NCI-H510A (cell line): ENCODE data around the gene DMBT1.
"Not testable (repeated sequence)": the region's sequence is repeated elsewhere in the genome, so short reads cannot be mapped to it uniquely, and the experiment has no call there.

Experiments used
- DNase-seq: peaks from one replicate; lab custom pipeline; 2025; lab: John Stamatoyannopoulos, UW

Gene DMBT1

DNA sequence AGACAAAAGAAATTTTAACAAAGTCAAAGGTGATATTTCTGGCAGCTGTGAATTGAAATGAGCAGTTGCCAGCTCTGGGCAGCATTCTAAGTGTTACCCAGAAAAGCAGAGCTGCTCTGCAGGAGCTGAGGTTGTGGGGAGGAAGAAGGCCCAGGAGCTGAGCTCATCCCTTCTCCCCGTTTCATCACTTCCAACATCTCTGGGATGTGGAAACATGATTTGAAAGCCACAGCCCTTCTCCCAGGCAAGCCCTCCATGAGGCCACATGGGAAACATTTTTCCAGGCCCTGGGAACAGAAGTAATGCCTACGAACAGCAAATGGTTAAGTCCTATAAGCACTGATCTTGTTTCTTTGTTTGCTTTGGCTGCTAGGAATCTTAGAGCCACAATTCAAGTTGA, 10.9 kb upstream of the DMBT1 start:
- no peak for DNase-seq

DNA sequence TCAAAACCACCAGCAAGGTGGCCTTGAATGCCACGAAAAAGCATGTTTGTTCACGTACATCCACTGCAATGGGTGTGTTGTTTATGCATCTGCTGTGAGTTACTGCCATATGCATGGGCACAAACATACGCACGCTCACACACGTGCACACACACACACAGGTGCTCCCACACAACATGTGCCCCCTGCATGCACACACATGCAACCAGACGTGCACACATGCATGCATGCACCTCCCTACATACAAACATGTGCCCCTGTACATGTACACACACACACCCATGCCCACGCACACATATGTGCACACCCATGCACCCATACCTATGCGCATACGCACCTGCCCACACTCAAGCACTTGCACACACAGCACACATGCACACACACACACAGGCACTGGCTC, 10.1 kb upstream of the DMBT1 start:
- no peak for DNase-seq

DNA sequence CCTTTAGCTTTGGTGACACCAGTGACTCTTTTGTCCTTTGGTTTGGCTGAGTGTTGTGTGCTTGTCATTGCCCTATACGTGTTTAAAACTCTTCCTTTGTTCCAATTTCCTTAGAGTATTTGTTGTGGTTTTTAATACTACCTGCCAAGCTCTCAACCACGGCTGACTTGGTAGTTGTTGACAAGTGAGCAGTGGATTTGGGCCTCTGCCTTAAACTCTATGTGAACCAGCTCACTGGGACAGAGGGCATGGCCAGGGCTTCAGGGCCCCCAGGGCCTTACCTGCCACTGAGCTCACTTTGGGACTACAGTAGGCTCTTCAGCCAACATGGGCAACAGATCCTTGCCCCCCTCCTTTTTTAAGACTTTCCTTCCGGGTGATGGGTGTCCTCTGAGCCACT, 9.6 kb upstream of the DMBT1 start:
- DNase-seq: no peak

DNA sequence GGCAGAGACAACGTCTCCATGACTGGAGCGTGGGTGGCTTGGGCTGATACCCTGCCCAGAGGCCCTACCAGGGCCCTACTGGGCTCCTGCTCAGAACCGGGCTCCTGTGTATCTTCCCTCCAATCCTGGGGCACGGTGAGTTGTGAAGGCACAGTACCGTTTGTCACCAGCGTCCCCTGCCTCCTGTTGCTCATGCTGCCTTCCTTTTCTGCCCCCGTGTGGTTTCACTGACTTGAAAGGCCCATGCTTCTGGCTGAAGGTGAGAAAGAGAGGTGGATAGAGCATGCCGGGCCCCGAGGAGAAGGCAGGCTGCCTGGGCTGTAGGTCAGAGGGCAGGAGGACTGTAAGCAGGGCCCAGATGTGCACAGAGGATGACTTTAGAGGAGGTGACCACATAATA, 9.1 kb upstream of the DMBT1 start:
- no peak for DNase-seq

DNA sequence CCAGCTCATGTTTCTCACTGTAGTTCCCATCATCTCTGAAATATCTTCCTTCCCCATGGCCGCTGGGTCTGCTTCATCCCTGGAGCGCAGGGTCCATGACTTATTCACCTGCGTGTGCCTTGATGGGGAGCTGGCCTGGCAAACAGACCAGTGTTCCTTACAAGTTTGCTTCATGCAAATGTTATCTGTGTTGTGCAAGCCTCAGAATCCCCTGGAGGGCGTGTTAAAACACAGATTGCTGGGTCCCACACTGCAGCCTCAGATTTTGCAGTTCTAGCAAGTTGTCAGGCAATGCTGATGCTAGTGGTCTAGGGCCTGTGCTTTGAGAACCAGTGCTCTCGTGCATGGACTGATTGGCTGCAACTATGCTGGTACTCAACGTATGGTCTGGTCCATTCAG, 7.2 kb upstream of the DMBT1 start:
- no peak for DNase-seq

DNA sequence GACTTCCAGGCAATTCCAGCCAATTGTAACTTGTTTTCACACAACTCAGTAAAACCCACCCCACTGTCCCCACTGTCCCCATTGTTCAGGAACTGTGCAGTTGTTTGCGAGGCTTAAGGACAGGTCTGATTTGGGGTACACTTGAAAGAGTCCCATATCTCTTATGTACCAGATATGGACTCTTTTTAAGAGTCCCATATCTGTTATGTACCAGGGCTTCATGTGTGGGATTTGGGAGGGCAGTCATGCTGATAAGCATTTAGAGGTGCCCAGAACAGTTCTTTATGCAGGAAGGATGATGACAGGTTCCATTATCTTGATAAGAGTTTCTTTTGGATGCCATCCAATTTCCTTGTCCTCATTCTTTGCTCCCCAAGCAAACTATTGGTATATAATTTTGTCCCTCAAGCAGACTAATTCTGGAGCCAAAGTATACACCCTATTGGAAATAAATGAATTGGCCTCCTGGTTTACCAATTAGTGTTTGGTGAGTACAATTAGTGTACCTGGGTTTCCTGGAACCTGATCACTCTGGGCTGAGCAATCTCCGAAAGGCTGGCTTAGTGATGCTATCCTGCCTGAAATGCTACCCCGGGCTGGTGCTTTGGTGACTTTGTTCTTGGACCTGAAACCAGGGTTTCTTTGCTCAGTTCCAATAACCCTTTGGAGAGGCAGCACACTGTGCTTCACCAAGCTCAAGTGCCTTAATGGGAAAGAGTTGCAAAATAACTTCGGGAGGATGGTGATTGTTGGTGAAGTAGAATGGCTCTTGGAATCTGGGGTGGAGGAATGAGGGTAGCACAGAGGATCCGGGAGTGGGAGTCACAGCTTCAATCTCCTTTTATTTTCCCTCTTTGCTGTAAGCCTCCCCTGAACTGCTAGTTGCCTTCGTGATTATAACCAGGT, 6.2 kb upstream of the DMBT1 start:
- no peak for DNase-seq

DNA sequence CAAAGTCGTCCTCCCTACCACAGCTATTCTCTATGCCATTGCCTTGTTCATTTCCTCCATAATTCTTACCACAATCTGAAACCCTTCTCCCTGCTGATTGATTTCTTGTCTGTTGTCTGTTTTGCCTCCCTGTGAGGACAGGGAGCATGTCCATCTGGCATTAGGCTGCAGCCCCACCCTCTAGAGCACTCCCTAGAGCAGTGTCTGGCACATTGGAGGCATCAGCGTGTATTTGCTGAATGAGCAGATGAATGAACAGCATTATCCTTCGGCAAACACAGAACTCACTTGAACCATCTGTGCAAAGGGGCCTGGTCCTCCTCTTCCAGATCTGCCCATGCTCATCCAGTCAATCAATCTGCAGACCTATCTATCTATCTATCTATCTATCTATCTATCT, 5.1 kb upstream of the DMBT1 start:
- DNase-seq: no peak

DNA sequence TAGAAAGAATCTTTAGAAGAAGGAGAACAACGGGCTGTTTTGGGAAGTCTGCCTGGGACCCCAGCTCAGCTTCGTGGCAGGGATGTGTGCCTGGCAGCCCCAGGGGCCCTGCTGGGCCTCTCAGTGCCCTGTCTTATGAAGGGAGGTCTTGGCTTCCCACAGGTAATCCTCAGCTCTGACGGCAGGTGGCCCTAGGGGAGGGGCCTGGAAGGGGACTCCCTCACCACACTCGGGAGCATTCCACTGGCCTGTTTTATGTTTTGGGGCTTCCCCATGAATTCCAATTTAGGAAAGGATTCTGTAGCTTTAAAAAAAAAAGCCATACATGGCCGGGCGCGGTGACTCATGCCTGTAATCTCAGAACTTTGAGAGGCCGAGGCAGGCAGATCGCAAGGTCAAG, 3.0 kb upstream of the DMBT1 start:
- DNase-seq: no peak

DNA sequence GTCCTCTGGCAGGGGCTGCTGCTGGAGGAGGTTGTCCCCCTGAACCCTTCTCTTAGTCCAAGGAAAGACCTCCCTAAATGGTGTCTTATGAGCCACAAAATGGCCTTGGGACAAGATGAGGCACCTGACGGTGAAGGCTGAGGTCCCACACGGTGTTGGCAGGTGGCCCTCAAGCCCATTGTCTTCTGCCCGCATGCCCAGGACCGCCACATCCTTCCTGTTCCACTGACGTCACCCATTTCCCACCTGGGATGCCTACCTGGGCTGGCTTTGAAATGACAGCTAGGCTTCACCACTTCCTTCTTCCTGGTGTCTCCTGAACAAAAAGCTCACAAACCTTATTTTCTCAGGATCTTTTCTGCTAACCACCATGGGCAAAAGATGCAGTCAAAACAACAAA, 2.1 kb upstream of the DMBT1 start:
- no peak for DNase-seq

DNA sequence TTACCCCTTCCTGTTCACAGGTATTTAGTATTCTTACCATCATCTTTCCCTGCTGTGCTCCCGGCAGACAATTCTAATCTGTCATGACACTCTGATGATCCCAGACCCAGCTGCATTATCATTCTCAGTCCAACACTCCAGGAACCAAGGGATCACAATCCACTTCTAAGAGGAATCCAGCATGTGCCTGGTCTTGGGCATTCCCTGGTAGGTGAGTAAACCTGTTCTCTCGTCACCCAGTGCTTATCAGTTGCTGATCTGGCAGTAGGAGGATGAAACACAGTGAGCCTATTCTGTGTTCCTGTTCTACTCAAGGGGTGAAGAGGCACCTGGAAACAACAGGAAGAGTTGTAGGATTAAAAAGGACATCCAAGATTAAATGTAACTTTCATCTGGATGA, 1.3 kb upstream of the DMBT1 start:
- no peak for DNase-seq

DNA sequence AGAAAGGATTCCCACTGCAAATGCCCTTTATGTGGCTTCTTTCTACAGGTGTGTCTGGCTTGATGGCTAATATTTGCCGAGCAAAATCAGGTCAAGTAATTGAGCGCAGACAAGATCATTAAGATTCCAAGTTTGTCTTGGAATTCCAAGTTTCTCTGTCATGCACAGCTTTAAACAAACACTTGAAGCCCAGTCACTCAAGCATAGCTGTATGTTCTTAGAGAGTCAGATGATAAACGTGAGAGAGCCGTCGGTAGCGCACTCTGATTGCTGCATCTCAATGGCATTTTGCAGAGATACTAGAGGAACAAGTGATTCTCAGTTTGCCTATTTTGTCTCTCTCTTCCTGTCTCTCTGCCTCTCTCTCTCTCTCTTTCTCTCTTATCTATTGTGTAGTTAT, 658 bp downstream of the DMBT1 start:
- no peak for DNase-seq

DNA sequence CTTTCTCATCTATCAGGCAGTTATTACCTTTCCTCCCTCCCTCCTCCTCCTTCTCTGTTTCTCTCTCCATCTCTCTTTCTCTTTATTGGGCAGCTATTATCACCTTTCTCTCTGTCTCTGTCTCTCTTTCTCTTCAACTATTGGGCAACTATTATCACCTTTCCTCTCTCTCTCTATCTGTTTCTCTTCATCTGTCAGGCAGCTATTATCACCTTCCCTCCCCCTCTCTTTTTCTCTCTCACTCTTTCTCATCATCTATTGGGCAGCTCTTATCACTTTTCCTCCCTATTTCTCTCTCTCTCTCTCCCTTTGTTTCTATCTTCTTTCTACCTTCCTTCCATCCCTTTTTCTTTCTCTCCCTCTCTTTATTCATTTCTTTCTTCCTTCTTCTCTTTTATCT, 1.2 kb downstream of the DMBT1 start:
- DNase-seq: no peak

DNA sequence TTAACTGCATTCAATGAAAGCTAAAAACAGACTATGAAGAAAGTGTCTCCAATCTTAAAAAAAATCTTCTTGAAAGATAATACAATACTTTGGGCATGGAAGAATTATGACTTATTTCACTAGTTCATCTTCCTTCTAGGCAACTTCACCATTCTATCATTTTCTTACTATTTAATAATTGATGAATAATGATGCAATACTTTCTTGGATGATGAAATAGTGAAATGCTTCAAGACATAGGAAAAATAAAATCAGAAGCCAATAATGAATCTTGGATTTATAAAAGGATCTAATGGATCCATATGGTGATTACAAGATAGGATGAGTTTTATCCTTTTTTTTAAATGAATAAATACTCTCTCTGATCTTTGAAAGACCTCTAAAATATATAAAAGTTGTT, 4.4 kb downstream of the DMBT1 start:
- no peak for DNase-seq

DNA sequence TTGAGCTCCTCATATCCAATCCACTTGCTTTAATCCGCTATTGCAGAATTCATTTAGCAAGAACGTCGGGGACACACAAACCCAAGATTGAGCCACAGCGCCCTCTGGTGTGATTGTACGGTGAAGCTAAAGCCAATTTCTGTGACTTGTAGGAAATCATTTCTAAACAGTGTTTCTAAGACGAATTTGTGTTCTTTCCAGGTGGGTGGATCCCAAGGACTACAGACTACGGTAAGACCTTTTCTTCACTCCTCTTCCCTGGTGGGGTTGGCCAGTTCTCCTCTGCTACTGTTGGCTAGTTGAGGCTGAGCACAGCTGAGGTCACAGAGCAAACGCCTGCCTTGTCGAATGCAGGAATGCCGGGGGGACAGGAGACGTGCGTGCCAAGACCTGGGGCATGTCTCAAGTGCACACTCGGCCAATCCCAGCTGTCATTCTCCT, 5.2 kb downstream of the DMBT1 start:
- no peak for DNase-seq

DNA sequence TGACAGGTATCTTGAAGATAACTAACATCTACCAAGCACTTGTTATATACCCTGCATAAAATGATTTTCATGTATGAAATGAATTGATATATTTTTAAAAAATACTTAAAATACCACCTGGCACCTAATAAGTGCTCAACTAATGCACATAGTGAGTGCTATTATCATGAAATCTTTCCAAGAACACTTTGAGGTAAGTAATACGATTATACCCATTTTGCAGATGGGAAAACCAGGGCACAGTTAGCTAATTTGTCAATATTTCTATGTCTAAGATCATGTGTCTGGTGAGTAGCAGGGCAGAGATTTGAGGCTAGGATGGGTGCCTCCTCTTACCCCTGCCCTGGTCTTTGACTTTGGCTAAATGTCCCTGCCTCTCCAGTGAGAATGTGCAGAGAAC, 6.1 kb downstream of the DMBT1 start:
- DNase-seq: no peak

DNA sequence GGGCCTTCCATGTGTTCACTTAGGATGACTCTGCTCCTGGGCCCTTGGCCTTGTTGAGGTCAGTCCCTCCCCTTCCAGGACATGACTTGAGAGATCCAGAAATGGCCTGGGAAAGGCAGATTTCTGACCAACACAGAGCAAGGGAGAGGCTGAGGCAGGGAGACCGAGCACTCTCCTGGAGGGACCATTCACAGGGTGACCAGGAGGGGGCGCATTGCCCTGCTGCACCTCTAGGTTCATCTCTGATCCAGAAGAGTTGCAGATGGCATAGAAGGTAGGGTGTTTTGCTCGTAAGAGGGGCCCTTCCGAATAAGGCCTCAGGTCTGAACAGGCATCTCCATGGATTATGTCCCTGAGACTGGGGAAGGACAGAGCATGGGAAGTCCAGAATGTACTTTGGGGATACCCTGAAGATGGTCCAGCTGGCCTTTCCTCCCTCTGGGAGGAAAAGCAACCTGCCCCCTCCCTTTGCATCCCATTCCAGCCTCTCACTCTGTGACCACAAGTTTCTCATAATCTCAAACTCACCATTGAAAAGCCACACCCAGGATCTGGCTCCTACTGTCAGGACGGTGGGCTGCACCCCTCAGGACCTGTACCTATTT, 6.6 kb downstream of the DMBT1 start:
- DNase-seq: no peak

DNA sequence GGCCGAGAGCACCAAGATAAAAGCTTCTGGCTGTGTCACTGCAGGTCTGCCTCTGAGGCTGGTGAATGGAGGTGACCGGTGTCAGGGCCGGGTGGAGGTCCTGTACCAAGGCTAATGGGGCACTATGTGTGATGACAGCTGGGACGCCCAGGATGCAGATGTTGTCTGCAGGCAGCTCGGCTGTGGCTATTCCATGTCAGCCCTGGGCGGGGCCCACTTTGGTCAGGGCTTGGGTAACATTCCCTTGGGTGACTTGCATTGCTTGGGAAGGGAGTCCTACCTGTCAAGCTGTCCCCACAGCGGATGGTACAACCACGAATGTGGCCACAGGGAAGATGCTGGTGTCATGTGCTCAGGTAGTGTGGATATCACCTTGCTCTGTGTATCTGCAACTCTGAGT, 8.0 kb downstream of the DMBT1 start:
- DNase-seq: no peak

DNA sequence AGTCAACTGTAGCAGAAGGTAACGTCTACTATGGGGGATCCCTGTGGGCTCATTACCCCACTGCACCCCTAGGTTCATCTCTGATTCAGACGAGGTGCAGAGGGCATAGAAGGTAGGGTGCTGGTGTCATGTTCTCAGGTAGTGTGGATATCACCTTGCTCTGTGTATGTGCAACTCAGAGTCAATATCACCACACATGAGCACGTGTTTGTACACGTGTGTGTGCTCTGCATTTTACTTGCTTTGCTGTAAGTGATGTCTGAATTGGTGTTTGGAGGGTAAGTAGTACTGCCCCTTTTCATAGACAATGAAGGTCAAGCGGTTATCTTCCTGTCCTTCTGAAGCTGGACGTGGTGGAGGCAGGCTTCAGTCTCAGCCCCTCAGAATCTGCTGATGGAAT, 10.4 kb downstream of the DMBT1 start:
- DNase-seq: no peak

DNA sequence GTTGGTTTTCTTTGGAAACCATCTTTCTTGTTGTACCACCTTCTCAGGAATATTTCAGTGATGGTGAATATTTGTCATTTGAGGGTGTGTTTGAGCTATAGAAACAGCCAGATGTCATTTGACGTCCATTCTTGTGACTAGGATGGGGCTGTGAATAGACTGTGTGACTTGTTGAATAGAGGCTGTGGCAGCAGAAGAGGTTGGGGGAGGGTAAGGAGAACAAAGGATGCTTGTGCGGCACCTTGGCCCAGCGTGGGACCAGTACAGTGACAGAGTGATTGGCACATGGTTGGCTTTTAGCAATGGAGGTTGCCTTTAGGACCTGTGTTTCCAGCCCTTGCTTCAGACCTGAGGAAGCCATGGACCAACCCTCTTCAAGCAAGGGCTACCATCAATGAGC, 11.3 kb downstream of the DMBT1 start:
- no peak for DNase-seq

DNA sequence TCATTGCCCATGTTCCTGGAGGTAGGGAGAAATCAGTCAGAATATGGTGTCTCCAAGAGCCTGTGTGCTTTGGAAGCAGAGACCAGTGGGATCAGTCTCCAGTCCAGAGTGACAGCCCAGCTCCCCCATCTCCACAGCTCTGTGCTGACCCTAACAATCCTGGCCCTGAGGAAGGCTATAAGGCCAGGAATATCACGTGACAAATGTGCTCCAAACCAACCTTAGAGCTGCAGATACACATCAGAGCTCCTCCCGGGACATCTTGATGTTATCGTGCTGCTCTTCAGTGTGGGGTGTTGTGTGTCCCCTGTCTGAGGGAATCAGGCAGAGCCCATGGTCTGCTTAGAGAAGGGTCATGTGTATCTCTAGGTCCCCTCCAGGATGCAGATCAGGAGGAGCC, 15.2 kb downstream of the DMBT1 start:
- DNase-seq: no peak

DNA sequence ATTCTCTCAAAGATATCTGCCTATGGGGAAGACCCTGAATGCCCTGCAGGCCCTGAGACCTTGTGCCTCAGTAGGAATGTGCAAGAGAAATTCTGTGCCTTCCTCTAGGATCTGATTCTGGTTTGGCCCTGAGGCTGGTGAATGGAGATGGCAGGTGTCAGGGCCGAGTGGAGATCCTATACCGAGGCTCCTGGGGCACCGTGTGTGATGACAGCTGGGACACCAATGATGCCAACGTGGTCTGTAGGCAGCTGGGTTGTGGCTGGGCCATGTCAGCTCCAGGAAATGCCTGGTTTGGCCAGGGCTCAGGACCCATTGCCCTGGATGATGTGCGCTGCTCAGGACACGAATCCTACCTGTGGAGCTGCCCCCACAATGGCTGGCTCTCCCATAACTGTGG, 15.7 kb downstream of the DMBT1 start:
- no peak for DNase-seq

DNA sequence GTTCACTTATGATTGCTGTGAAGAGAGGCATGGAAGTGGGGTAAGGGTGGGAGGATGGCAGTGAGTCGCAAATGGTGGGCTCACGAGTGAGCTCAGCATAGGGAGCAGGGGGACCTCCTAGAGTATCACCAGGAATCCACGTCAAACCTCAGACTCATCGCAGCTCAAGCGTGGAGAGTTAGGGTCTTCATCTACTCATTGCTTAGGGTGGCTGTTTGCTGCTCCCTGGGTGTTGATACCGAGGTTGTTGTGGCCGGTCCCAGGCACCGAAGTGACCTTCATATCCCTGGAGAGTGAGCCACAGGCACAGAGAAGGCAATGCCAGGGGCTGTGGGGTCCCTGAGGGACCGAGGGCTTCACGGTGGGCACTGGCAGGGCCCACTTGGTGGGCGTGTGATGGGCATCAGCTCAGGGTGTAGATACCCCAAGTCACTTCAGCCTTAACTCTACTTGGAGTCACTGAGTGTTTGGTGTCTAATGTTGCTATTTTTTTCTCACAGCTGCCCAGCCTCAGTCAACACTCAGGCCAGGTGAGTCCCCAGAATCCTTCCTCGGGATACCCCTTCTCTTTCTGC, 16.8 kb downstream of the DMBT1 start:
- no peak for DNase-seq

DNA sequence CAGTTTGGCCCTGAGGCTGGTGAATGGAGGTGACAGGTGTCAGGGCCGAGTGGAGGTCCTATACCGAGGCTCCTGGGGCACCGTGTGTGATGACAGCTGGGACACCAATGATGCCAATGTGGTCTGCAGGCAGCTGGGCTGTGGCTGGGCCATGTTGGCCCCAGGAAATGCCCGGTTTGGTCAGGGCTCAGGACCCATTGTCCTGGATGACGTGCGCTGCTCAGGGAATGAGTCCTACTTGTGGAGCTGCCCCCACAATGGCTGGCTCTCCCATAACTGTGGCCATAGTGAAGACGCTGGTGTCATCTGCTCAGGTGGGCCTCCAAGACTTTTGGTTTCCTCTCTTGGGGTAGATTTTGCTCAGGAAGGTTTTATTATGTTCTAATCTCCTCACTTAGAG, 25.5 kb downstream of the DMBT1 start:
- DNase-seq: not testable (repeated sequence)
